HG03108 (cell line): Measurements from ENCODE around the gene TBC1D16.

ENCODE experiments used
- ATAC-seq: cut with Tn5 transposase; IDR thresholded peaks from one replicate; pipeline ENCODE4 v1.9.1; 2021; ENCODE audit warnings: moderate library complexity; ENCODE audit not compliant: unreplicated experiment

TBC1D16 gene

DNA sequence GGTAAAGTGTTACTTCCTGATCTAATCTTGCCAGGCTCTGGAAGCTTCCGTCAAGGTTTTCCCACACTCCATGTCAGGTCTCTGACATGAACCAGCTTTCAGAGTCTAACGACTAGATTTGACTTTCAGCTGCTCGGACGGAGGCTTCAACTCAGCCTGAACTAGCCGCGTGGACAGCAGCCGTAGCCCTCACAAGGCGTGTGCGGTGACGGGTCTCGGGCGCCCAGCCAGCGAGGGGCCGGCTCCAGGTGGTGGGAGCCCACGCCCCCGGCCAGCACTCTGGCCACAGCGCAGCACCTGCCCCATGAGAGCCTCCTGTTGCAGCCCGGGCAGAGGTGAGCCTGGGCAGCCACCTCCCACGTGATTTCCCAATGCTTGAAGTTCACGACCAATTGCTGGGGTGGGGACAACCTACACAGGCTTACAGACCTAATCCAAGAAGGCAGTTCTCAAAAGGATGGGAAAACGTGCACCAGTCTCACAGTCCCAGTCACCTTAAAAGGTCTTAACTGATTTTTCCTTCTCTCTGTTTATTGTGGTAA, 45.5 kb downstream of the TBC1D16 start:
- ATAC-seq: no peak

DNA sequence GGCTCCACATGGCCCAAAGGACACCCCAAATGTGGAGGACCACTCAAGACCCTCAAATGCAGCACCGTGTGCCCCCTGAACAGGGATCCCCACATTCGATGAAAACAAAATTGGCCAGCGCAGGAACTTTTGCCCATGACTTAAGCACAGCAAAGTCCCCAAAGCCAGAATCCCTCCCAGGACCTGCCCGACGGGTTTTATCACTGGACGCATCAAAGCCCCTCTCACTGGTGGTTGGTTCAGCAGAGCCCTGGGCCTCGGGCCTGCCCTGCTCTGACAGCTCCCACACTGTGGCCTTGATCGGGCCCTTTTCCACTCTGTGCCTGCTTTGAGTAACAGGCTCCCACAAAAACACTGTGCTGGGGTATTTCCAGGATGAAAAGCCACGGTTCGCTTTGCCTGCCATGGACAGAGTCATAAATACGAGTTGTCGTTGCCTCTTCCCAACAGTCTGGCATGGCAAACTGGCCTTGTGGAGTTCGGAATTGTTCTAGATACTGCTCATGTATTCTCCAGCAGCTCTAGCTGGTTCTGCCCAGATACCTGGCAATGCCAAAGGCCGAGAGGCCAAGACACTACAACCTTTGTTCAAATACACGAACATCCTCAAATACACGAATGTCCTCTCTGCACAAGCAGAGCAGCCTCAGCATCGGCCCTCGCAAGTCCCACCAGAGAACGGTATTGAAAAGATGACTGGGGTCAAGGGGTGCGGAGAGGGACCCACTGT, 46.4 kb downstream of the TBC1D16 start:
- no peak for ATAC-seq

DNA sequence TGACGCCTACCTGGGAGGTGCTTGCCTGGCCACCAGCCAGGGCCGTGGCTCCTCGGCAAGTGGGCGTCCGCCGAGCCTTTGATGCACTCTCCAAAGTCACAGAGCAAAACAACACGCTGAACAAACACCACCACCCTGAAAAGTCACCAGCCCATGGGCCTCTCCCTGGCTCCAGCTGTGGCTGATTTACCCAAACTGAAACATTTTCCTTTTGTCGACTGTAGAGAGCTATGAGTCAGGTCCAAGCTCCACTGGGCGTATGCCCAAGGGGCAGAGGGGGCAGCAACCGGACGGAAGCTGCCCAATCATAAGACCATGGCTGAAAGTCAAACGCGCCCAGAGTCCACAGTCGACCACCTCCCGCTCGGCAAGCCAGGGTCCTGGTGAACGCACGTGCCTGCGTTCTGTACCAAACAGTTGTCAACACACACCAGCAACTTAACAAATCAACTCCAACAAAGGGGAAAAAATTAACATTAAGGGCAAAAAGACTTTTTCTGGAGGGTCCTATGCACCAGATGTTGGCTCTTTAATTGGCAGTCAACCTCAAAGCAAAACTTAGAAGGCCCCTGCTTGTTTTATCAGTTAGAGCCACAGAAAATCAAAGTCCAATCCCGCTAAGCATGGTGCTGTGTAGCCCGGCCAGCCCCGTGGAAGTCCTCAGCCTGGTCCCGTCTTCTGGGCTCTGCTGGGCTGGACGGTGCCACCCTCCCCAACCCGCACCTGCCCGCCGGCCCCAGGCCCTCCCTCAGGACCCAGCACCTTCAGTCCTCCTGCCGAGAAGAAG, 47.3 kb downstream of the TBC1D16 start:
- ATAC-seq: no peak

DNA sequence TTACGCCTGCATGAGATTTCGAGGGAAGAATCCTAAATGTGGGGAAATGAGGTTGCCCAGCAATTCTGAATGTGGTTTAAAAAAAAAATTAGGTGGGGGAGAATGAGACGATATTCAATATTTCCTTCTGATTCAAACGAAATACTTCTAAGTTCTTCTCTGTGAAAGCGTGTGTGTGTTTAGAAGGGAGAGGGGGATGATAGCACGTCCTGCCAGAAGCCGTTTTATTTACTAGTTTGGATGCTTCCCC, 47.8 kb downstream of the TBC1D16 start:
- no peak for ATAC-seq

DNA sequence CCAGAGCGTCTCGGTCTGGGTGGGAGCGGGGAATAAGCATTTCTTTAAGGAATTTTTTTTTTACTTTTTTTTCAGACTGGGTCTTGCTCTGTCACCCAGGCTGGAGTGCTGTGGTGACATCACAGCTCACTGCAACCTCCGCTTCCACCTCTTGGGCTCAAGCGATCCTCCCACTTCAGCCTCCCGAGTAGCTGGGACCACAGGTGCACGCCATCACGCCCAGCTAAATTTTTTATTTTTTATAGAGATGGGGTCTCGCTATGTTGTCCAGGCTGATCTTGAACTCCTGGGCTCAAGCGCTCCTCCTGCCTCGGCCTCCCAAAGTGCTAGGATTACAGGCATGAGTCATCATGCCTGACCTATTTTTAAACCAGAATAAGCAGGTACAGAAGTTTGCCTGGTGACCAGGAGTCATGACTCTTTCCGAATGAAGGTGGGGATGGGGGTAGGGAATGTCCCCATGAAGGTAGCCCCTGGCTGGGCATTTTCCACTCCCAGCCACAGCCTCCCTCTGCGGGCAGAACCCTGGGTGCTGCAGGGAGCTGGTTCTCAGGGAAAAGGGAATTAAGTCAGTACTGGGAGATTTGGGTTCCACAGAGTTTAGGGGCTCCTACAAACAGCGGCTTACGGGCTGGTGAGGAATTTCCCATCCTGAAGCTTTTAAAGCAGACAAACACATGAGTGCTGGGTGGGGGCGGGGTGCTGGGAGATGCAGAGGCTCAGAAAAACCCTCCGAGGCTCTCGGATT, 48.3 kb downstream of the TBC1D16 start:
- no peak for ATAC-seq

DNA sequence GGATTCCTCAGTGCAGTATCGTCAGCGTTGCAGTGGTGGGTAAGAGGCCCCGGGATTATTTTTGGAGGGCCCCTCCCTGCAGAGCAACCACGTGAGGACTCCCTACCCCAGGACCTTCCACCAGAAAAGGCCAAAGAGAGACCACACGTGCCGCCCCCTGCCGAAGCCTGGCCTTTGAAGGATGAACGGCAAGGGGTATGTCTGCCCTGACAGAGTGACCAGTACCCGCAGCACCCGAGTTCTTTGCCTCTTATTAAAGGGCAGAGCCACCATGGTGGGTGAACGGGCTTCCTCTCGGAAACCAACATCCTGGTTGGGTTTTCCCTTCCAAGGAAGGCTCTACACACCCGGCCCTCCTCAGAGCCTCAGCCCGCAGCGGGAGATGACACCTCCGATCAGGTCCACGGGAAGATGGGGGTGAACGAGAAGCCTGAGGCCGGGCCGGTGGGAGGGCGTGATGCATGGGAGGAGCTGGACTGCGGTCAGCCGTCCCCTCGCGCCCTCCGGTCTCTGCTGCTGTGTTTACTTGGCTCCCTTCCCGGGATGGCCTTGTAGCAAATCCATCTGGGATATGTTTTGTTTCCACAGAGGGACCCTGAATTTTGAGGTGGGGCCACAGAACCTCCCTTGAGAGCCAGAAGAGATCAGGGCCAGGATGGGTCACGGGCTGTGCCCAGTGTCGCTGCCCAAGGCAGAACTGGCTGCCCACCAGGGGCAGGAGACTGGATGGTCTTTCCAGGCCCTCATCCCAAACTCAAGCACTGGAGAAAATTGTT, 49.1 kb downstream of the TBC1D16 start:
- no peak for ATAC-seq

DNA sequence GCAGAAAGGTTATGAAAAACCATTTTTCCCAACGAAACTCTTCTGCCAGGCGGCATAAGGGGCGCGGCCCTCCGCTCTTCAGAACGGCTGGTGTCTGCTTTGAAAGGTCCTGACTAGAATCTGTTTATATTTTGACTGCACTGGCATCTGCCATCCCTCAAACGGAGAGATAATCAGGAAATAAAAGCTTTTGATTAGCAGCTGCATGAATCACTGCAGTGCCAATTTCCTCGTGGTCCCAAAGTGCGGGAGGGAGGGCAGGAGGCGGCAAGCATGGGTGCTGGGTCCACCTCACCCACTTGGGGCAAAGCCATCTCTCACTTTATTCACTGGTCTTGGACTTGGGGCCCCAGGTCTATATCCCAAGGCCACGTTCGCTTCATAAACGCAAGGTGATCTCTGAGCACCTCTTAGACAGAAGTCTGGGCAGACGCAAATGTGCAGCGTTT, 49.7 kb downstream of the TBC1D16 start:
- ATAC-seq: no peak

DNA sequence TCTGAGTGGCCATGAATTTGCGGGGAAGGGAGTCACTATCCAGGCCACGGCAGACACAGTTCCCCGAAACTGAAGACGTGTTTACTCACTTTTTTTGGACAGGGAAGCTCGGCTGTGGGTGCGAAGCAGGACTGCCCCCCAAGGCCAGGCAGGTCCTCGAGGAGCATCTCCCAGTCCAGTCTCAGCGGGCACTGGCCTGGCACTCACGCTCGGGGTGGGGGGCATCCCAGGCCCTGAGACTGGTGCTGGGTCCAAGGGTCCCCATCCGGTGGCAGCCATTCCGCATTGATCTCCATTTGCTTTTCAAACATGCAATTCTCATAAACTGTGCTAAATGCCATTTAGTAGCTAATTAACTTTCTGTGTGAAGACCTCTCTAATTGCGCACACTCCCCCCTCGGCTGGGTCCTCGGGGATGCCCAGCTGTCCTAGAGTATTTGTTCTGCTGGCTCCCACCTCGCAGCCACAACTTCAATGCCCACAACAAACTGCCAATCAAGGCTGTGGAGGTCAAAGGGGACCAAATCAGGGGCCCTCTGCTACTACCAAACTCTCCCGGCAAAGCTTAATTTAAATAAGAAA, 50.2 kb downstream of the TBC1D16 start:
- no peak for ATAC-seq

DNA sequence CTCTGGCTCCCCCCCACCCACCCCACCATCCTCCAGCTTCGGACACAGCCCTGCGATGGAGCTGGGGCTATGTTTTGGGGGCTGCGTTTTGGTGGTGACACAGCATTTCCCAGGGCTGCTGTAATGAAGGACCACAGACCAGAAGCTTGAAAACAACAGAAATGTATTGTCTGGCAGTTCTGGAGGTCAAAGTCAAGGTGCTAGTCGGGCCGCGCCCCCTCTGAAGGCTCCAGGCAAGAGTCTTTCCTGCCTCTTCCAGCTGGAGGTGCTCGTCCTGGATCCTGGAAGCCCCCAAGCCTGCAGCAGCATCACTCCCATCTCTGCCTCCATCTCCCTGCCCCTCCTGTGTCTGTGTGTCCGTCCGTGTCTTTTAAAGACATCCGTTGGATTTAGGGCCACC, 50.8 kb downstream of the TBC1D16 start:
- ATAC-seq: no peak

DNA sequence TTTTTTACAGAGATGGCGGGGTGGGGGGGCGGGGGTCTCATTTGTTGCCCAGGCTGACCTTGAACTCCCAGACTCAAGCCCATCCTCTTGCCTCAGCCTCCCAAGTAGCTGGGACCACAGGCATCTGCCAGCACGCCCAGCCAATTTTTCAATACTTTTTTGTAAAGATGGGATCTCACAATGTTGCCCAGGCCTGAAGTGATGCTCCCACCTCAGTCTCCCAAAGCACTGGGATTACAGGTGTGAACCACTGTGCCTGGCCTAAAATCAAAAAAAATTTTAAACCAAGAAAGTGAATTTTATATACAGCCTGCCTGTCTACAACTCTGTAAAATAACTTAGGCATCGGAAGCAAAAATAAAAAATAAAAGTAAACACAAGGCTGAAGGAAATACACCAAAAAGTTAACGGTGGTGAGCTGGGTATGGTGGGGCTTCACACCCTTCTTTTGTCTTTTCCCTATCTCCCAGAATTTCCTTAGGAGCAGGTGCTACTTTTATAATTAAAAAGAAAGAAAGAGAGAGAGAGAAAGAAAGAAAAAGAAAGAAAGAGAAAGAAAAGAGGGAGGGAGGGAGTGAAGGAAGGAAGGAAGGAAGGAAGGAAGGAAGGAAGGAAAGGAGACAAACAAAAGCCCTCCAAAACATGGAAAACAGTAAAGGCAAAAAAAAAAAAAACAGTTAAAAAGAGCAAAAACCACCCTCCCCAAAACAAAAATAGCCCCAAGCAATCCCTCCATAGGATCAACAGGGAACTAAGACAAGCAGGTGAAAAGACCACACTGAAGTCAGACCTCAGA, 51.4 kb downstream of the TBC1D16 start:
- ATAC-seq: no peak

DNA sequence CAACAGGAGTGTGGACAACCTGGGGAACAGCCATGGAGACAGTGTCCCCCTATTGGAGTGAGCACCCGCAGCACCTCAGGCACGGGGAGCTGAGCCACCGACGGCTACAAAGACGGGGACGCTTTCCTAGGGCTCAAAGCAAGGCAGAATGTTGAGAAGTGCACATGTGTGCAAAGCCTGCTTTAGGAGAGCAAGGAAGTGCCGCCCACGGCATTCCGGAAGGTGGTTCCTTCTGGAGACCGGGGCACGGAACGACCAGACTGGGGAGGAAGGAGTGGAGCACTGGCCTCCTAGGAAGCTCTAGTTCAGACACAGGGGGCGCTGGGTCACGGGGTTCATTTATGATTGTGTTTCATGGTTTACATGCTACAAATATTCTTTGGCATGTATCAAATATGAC, 52.2 kb downstream of the TBC1D16 start:
- no peak for ATAC-seq

DNA sequence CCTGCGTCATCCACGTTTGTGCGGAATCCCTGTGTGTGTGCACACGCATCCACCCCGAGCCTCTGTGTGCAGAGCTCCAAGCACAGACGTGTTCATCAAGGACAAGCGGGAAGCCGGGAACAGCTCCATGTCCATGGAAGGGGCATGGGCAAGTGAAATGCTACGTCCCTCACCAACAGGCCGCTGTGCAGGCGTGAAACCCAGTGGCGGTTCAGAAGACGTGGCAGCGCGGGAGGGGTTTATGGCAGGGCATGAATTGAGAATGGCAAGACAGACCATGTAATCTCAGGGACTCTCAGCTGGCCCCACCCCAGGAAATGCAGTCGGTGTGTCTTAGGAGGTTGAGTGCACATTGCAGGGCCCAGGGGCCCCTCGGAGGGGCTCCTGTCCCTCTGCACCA, 52.7 kb downstream of the TBC1D16 start:
- ATAC-seq: no peak

DNA sequence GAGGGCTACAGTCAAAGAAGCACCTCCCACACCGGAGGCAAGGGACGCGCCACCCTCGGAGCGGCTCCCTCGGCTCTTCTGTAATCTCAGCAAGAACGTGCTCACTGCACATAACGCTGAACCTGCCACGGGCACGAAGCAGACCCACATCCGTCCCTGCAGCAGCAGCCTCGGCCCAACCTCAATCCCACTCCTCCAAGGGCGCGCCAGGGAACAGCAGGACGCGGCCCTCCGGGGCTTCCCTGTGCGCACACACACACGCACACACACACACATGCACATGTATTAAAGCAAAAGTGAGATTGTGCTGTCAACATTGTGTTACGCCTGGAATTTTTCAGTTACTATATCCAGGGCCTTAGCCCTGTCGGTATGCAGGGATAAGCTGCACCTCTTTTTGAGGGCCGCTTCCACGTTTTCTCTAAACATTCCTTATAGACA, 54.0 kb downstream of the TBC1D16 start:
- no peak for ATAC-seq

DNA sequence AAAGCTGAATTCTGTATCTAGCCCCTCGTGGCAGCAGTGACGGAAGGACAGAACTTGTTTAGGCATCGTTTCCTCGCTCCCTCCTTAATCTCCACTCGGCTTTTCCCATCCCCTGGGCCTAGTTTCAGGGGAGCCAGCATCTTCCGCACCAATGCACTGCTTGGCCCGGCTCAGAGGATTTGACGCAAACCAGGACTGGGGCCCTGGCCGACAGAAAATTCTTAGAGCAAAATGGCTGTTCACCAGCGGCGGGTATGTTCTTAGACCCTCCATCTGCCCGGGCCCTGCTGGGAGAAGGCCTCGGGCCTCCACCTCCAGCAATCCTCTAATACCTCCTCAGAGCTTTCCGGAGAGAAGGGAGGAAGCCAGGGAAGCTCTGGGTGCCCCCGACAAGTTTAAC, 54.6 kb downstream of the TBC1D16 start:
- ATAC-seq: no peak

DNA sequence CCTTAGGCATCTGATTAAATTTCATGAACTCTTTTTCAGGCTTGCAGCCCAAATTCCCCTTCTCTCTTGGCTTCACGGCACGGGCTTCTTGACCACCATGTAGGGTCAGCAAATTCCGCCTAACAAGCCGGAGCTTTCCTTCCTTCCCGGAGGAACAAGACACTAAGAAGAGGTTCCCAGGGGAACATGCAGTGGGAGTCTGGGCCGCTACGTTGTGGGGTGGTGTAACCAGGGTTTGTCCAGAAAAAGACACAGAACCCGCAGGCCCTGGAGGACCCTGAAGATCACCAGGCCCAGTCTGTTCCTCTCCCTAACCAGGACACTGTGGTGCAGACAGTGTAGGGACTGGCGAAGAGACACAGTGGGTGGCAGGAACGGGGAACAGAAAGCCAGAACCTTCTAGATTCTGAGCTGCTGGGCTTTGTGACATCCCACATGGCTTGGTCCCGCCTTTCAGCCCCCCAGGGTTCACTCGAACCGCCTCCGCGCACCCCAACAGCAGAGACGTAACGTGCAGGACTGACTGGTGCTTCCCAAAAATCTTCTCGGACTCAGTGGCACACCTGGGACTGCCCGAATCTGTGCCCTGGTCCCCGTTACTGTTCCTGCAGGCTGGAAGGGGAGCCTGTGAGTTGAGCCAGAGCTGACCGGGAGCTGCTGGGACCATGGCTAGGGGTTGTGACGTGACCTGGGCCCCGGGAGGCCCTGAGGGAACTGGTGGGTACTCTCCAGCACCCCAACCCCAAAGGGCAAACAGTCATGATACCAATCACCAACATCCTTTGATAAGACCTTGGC, 55.2 kb downstream of the TBC1D16 start:
- ATAC-seq: no peak

DNA sequence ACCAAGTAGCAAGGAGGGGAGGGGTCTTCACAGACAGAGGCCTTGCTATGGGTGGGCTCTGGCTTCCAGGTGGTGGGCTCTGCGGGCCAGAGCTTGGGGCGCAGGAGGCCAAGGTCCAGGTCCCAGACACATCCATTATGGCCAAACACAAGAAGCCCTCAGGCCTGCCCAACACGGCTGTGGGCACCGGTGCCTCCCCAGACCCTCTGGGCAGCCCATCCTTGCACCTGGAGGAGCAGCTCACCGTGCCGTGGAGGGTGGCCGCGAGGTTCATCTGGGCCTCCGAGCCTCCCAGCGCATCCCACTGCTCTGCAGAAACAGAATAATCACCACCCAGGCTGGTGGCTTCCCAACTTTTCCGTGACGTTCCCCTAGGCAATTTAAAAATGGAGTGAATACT, 55.9 kb downstream of the TBC1D16 start:
- ATAC-seq: no peak

DNA sequence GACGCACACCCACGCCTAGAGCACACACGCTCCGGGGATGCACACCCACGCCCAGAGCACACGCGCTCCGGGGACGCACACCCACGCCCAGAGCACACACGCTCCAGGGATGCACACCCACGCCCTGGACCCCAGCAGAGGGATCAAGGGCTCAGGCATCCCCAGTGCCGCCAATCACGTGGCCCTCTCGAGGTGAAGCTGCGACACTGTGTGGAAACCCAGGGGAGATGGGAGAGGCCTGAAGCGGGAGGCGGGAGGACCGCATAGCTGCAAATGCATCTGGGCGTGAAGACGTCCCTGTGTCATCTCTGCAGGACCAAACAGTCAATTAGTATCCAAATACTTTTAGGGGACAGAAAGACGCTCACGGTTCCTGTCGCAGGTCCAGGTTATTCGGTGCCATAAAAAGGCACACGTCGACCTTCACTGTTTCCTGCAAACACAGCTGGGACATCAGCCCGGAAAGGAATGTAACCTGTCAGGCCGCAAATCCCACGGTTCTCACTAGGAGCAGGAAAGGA, 56.4 kb downstream of the TBC1D16 start:
- ATAC-seq: no peak

DNA sequence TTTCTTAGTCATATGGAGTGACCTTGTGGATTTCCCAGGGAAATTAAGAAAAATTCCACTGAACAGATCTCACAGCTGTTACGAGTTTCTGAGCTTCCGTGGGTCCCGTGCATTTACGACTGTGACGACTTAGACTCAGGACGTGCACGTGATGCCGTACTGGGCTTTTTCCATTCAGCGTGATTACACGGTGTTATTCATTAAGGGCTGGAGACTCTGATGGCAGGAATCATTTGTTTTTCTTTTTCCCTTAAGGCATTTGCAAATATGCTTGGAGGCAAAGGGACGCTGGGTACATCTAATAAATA, 57.2 kb downstream of the TBC1D16 start:
- ATAC-seq: no peak
